ENCODE measurements around the gene DUS1L. TPM values are rescaled to one million over a fixed set of nuclear protein-coding genes. Genes with fewer than 3 reads are reported as not detected.

Gene DUS1L
- total and polyA plus RNA-seq, 12 donors = 34.1 to 191 (median 44.1) TPM

GRCh38 chr17:82036634-82037091, 28.9 kb downstream of the DUS1L start:
- peaks cover 6 to 29% (median 23%) of the 10 kb centered on the region in 9 donors for H3K4me1 ChIP-seq
- no peak for DNase-seq
- intact Hi-C loops (cut with DNase I) = loop anchor here in 3 of 10 donors (1.0 to 10.0 kb wide), 3 partner anchors 61 to 288 kb away; partner anchors contain the start of gene FASN (in 3 of the 3)
- peaks cover 0 to 10% (median 6%) of the 10 kb centered on the region in 7 donors for H3K27me3 ChIP-seq
- H3K4me3 ChIP-seq = peak overlapping the region; percentile 58 to 82 (median 72)
- no peak for TF ChIP-seq CTCF (IDR thresholded peaks at IDR 0.05)
- 34 to 39% methylated on average over 23 of the region's 23 CpGs for WGBS, 2 donors
- peak overlapping the region; percentile 90 to 97 (median 94) for H3K27ac ChIP-seq
- peak in 3 of 8 donors; percentile 0 to 2 (median 1) for ATAC-seq
- no peaks in the 10 kb centered on the region for H3K9me3 ChIP-seq
- H3K36me3 ChIP-seq = peaks cover 0 to 9% (median 0%) of the 10 kb centered on the region in 9 donors

- DNase-seq = no peak
- peaks cover 0 to 10% (median 6%) of the 10 kb centered on the region in 7 donors for H3K27me3 ChIP-seq
- 80 to 90% methylated on average over 18 to 20 of the region's 20 CpGs for WGBS, 2 donors
These were observed 29.5 kb downstream of the DUS1L start for GRCh38 chr17:82035956-82036633.

GRCh38 chr17:82035488-82035887, 30.1 kb downstream of the DUS1L start:
- no peak for DNase-seq
- intact Hi-C loops (cut with DNase I) = loop anchor here in 3 of 10 donors (5.0 to 10.0 kb wide), 2 partner anchors 62 to 289 kb away; partner anchors contain the start of gene FASN (in 2 of the 3)

More at GRCh38 chr17:82035956-82036633, 29.5 kb downstream of the DUS1L start:
- Histone ChIP-seq H3K9me3 (no peaks in the 10 kb centered on the region), H3K27ac (peak overlapping the region in 6 of 10 donors; percentile 93 to 96 (median 94)), H3K36me3 (peaks cover 0 to 9% (median 0%) of the 10 kb centered on the region in 9 donors), H3K4me1 (peaks cover 6 to 31% (median 25%) of the 10 kb centered on the region in 9 donors), H3K4me3 (peak overlapping the region; percentile 58 to 82 (median 72))
- ATAC-seq = peak in 1 of 8 donors; percentile 22
- intact Hi-C loops (cut with DNase I) = loop anchor here in 3 of 10 donors (5.0 to 10.0 kb wide), 2 partner anchors 61 to 289 kb away; partner anchors contain the start of gene FASN (in 2 of the 3)
- TF ChIP-seq CTCF (IDR thresholded peaks at IDR 0.05) = no peak

More at GRCh38 chr17:82035488-82035887, 30.1 kb downstream of the DUS1L start:
- Histone ChIP-seq H3K4me3 (no peak overlapping the region), H3K9me3 (no peaks in the 10 kb centered on the region), H3K4me1 (peaks cover 6 to 37% (median 31%) of the 10 kb centered on the region in 9 donors), H3K36me3 (peaks cover 0 to 9% (median 0%) of the 10 kb centered on the region in 9 donors), H3K27ac (no peak overlapping the region), H3K27me3 (peaks cover 0 to 10% (median 6%) of the 10 kb centered on the region in 7 donors)
- TF ChIP-seq CTCF (IDR thresholded peaks at IDR 0.05) = no peak
- 89 to 90% methylated on average over 8 of the region's 8 CpGs for WGBS, 2 donors
- no peak for ATAC-seq
